Measurements from ENCODE around the gene CCDC85B.

Gene CCDC85B

GRCh38 chr11:65912845-65913244 is 22.4 kb downstream of the CCDC85B start:
- no peak for DNase-seq (ENCODE audit: low read depth)

DNA sequence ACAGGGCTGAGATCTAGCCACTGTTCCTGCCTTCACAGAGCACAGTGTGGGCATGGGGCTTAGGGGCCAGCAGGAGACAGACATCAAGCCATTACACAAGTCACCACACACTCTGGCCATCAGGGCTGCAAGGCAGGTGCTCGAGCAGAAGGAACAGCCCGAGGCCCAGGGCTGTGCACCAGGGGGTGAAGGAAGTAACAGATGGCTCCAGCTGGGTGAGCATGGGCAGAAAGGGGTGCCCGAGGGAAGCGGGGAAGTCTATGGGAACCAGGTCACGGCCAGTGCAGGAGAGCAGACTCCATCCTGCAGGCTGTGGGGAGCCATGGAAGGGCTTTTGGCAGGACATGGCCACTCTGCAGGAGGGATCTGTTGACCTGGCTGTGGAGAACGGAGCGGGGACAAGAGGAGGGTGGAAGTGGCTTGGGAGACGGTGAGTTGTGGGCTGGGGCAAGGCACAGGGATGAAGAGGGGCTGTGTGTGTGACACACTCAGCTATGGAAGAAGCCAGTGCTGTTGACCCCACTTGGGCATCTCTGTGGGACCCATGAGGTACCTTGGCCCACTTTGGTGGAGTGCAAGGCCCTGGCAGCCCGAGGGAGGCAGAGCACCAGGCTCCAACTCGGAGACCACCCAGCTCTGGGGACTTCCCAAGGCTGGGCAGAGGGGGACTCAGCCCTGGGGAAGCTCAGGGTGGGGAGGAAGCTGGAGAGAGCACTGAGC is 24.8 kb downstream of the CCDC85B start:
- no peak for DNase-seq (ENCODE audit: low read depth)

DNA sequence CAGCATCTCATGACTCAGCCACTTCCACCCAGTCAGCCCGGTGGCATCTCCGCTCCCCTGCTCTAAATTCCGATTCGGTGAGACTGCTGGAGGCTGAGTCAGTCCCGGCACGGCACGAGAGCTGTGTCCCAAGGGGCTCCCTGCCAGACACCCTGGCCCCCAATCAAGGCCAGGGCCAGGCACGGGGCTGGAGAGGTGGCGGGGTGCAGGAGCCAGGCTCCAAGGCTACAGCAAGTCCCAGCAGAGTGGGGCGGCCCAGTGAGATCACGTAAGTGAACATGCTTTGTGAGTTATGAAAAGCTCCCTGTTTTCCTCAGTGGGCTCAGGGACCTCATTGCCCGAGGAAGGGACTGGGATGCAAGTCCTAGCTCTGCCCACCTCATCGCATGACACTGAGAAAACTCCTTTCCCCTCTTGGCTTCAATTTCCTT is 25.4 kb downstream of the CCDC85B start:
- no peak for DNase-seq (ENCODE audit: low read depth)

GRCh38 chr11:65916391-65916790 is 25.9 kb downstream of the CCDC85B start:
- no peak for DNase-seq (ENCODE audit: low read depth)

DNA sequence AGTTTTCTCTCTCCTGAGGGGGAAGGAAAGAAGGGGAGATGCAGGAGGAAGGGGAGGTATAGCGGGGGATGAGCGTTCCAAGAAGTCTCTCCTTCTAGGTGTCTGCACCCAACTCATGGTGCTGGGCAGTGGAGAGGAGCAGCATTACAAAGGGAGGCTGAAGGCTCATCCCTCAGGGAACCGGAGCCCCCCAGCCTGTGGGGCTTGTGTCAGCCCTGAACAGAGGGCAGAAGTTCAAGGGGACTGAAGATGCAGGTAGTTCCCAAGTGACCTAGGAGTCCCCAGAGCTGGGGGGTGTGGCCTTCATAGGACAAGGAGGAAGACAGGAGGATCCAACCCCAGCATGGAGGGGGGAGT is 26.6 kb downstream of the CCDC85B start:
- DNase-seq (ENCODE audit: low read depth), result no peak

- no peak for DNase-seq (ENCODE audit: low read depth)
These were observed 27.1 kb downstream of the CCDC85B start for GRCh38 chr11:65917434-65918210.

GRCh38 chr11:65918211-65919140 is 28.0 kb downstream of the CCDC85B start, which contains the start of gene C11orf68:
Gene C11orf68 (minus strand): TSS chr11:65919062. CDS start chr11:65919031, 31 bp downstream.
- DNase-seq (ENCODE audit: low read depth), result no peak

- peak; percentile 99 for DNase-seq (ENCODE audit: low read depth)
These were observed 28.7 kb downstream of the CCDC85B start, which contains the start of gene DRAP1 for GRCh38 chr11:65919141-65919572. Gene DRAP1 (plus strand): TSS chr11:65919426. CDS start chr11:65919502, 76 bp downstream.

- DNase-seq (ENCODE audit: low read depth), result peak; percentile 57
These were observed 29.3 kb downstream of the CCDC85B start for GRCh38 chr11:65919573-65920371.

GRCh38 chr11:65920372-65920802 is 29.9 kb downstream of the CCDC85B start:
- no peak for DNase-seq (ENCODE audit: low read depth)

DNA sequence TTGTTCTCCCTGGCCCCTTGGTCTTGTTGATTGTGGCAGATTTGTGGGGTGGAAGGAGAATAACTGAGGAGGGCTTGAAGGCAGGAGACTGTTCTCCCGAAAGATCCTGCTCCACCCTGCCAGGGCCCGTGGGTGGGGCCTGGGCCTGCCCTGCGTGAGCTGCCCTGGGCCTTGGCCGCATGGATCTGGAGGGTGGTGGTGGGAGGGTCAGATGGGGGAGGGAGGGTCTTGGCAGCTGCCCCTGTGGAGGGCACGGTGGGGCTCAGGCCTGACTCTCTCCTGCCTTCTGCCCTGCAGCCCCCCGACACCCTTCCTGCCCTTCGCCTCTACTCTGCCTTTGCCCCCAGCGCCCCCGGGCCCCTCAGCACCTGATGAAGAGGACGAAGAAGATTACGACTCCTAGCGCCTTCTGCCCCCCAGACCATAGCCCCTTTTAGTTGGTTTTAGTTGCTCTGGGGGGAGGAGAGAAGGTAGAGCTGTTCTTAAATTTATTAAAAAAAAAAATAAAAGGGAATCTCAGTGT is 30.6 kb downstream of the CCDC85B start:
- no peak for DNase-seq (ENCODE audit: low read depth)

- DNase-seq (ENCODE audit: low read depth), result no peak
These were observed 31.4 kb downstream of the CCDC85B start for GRCh38 chr11:65921876-65922275.

- no peak for DNase-seq (ENCODE audit: low read depth)
These were observed 32.1 kb downstream of the CCDC85B start for GRCh38 chr11:65922565-65922964.

- no peak for DNase-seq (ENCODE audit: low read depth)
These were observed 34.9 kb downstream of the CCDC85B start for GRCh38 chr11:65925397-65925796.

DNA sequence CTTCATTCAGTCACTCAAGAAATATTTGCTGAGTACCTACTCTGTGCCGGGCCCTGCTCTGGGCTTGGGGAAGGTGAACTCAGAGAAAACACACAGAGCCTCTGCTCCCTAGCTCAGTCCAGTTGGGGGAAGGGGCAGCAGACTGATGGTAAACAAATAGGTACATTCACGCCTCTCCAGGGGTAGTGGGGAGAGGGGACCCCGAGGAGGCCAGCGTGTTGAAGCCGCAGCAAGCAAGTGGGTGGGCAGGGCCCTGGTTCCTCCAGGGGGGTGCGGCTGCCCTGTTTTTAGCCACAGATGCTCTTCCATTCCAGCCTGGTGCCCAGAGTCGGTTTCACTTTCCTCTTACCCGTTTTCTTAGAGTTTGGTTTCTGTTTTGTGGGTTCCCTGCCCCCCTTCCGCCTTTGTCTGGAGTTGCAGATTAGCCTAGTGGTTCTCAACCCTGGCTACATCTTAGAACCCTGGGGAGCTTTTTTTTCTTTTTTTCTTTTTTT is 37.5 kb downstream of the CCDC85B start:
- DNase-seq (ENCODE audit: low read depth), result peak; percentile 57

- no peak for DNase-seq (ENCODE audit: low read depth)
These were observed 38.2 kb downstream of the CCDC85B start for GRCh38 chr11:65928667-65929066.

- no peak for DNase-seq (ENCODE audit: low read depth)
These were observed 41.5 kb downstream of the CCDC85B start for GRCh38 chr11:65931773-65932557.

GRCh38 chr11:65932558-65932919 is 42.1 kb downstream of the CCDC85B start:
- no peak for DNase-seq (ENCODE audit: low read depth)

- no peak for DNase-seq (ENCODE audit: low read depth)
These were observed 43.5 kb downstream of the CCDC85B start for GRCh38 chr11:65934014-65934413.

DNA sequence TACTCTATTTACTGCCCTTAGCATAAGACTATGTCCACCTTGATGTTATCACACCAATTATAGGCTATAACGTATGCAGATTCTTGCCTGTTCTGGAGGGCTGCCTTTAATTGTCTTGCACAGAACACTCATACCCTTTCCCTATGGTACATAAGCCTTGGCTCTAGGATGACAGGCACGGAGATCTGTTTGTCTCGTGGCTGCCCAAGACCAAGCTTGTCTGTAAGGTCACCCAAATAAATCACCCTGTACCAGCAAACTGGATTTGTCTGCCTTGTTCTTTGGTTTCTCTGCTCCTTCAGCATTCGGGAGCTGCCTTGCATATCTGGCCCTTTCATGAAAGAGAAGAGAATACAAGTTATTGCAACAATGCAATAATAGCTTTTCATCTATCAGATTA is 47.3 kb downstream of the CCDC85B start:
- DNase-seq (ENCODE audit: low read depth), result no peak
